Panc1 (cell line): ENCODE measurements around the gene GAD1. TPM values are rescaled to one million over a fixed set of nuclear protein-coding genes. Genes with fewer than 3 reads are reported as not detected.

Experiments used
- ATAC-seq: fragments of 200-7000 bp; cut with Tn5 transposase; 2 replicates; pipeline ENCODE4 v1.9.1; 2020; ENCODE audit warnings: mild to moderate bottlenecking, moderate library complexity
- BruUV-seq: library from RNA; stranded (reverse); fragments of 400-500 nt; replicated peaks from 2 replicates; lab custom pipeline; 2021; lab: Mats Ljungman, UMichigan
- CTCF ChIA-PET: fragments of 300-600 bp; sonication (Branson Sonifier 250); formaldehyde crosslinking; loops from one replicate; lab custom pipeline; 2022; ENCODE audit warnings: antibody characterized with exemption; lab: Charles Lee
- POLR2A ChIA-PET: fragments of 300-600 bp; sonication (Branson Sonifier 250); formaldehyde crosslinking; loops from one replicate; lab custom pipeline; 2022; ENCODE audit warnings: antibody characterized with exemption; lab: Charles Lee
- DNase-seq: peaks from one replicate; pipeline ENCODE4 v3.0.0-alpha.2; 2010; ENCODE audit warnings: low read depth, low spot score
- H3K27ac ChIP-seq: 2 replicates; pipeline ENCODE4 v1.5.1; 2011; ENCODE audit warnings: mild to moderate bottlenecking, low read length, inconsistent platforms
- H3K27me3 ChIP-seq: fragments of 200-500 bp; sonication (Bioruptor generic); 2 replicates; pipeline ENCODE4 v1.6.0; 2014; ENCODE audit warnings: low read length, inconsistent platforms; ENCODE audit not compliant: control insufficient read depth, insufficient read depth
- H3K36me3 ChIP-seq: fragments of 200-500 bp; sonication (Bioruptor generic); 2 replicates; pipeline ENCODE4 v1.5.1; 2014; ENCODE audit warnings: inconsistent platforms, mild to moderate bottlenecking, low read length, moderate library complexity; ENCODE audit not compliant: control insufficient read depth, insufficient read depth
- H3K4me1 ChIP-seq: 2 replicates; pipeline ENCODE4 v1.5.1; 2011; ENCODE audit warnings: inconsistent platforms, mild to moderate bottlenecking, low read length, moderate library complexity; ENCODE audit not compliant: control insufficient read depth, insufficient read depth
- H3K4me3 ChIP-seq, 2 experiments: 2 replicates each; pipeline ENCODE4 v1.5.1; 2011 to 2012; ENCODE audit warnings: low read depth in 2 of 2, low read length in 2 of 2, mild to moderate bottlenecking in 2 of 2, inconsistent platforms in 1 of 2, moderate library complexity in 1 of 2
- H3K9me3 ChIP-seq: fragments of 200-500 bp; sonication (Bioruptor generic); 2 replicates; pipeline ENCODE4 v1.5.1; 2014; ENCODE audit warnings: low read depth, mild to moderate bottlenecking, inconsistent platforms, low read length, moderate library complexity; ENCODE audit not compliant: control insufficient read depth, insufficient read depth
- CTCF ChIP-seq: fragments of 450-650 bp; IDR thresholded peaks from 2 replicates; pipeline ENCODE4 v1.5.1; 2017; ENCODE audit warnings: mild to moderate bottlenecking
- POLR2AphosphoS5 ChIP-seq: IDR thresholded peaks from 2 replicates; pipeline ENCODE4 v1.6.1; 2012; ENCODE audit warnings: mild to moderate bottlenecking, low read depth, low read length, moderate library complexity
- REST ChIP-seq, 2 experiments: IDR thresholded peaks; 2 replicates each; pipeline ENCODE4 v1.6.1; 2011 to 2012; ENCODE audit warnings: low read depth in 2 of 2, control low read depth in 1 of 2, low read length in 1 of 2, mild to moderate bottlenecking in 1 of 2, moderate library complexity in 1 of 2; ENCODE audit not compliant: insufficient read depth in 1 of 2
- SIN3A ChIP-seq: IDR thresholded peaks from 2 replicates; pipeline ENCODE4 v1.6.1; 2012; ENCODE audit warnings: low read depth, mild to moderate bottlenecking, low read length, moderate library complexity, borderline replicate concordance; ENCODE audit not compliant: insufficient read depth
- TCF7L2 ChIP-seq: IDR thresholded peaks from 2 replicates; pipeline ENCODE4 v1.6.1; 2011; ENCODE audit warnings: mild to moderate bottlenecking, low read depth, low read length, inconsistent platforms
- in situ Hi-C: cut with HindIII; loops from 2 replicates; pipeline ENCODE4 v1.10.0; 2016; ENCODE audit warnings: low sequenced_read_pairs, low pct_unique_long_range_greater_than_20kb
- intact Hi-C: fragments of 100-400 bp; cut with micrococcal nuclease; formaldehyde crosslinking; loops from one replicate; pipeline ENCODE4 v1.10.0; 2022; ENCODE audit not compliant: unreplicated experiment
- total RNA-seq: library from RNA; stranded (reverse); gene quantifications from one replicate; pipeline ENCODE4 v1.2.1, GENCODE V29; 2021; ENCODE audit not compliant: unreplicated experiment

The GAD1 gene
- total RNA-seq, 1 experiment from 2014 or later, result 12.5 TPM

GRCh38 chr2:170869036-170869435 lies 52.3 kb downstream of the GAD1 start:
- ChIA-PET POLR2A (no interaction called here), CTCF (no interaction called here)
- no TSS peak for BruUV-seq
- ATAC-seq, result no peak
- Histone ChIP-seq H3K4me3 (no peak overlapping the region), H3K27ac (no peak overlapping the region), H3K27me3 (no peaks in the 10 kb centered on the region), H3K36me3 (no peaks in the 10 kb centered on the region), H3K9me3 (no peaks in the 10 kb centered on the region), H3K4me1 (0 out of 2 replicates have a peak, but pooled peaks cover 2% of the 10 kb centered on the region)
- in situ Hi-C loops (no loop called here), intact Hi-C loops (no loop called here)
- no peak for DNase-seq
- TF ChIP-seq POLR2AphosphoS5 (no peak), CTCF (no peak), REST (IDR thresholded peaks at IDR 0.05; ENCODE audit: insufficient read depth in 1 of 2, low read depth in 2 of 2, low read length in 1 of 2) (no peak), TCF7L2 (no peak), SIN3A (no peak)

- intact Hi-C loops, result no loop called here
- TF ChIP-seq REST (IDR thresholded peaks at IDR 0.05; ENCODE audit: insufficient read depth in 1 of 2, low read depth in 2 of 2, low read length in 1 of 2) (no peak), CTCF (no peak), TCF7L2 (no peak), POLR2AphosphoS5 (no peak), SIN3A (no peak)
- ATAC-seq (no peak), DNase-seq (no peak)
- Histone ChIP-seq H3K4me1 (0 out of 2 replicates have a peak, but pooled peaks cover 2% of the 10 kb centered on the region), H3K9me3 (no peaks in the 10 kb centered on the region), H3K4me3 (no peak overlapping the region), H3K36me3 (no peaks in the 10 kb centered on the region), H3K27ac (no peak overlapping the region), H3K27me3 (no peaks in the 10 kb centered on the region)
- in situ Hi-C loops, result no loop called here
- BruUV-seq, result no TSS peak
- CTCF ChIA-PET, result no interaction called here
- POLR2A ChIA-PET, result no interaction called here
Measured at GRCh38 chr2:170869461-170869860, 52.8 kb downstream of the GAD1 start.
